A549 (cell line): Measurements from ENCODE around the gene WNT7B. TPM values are rescaled to one million over a fixed set of nuclear protein-coding genes. Genes with fewer than 3 reads are reported as not detected.

Source experiments
- ATAC-seq, 2 experiments: fragments of 200-7000 bp in 1 of 2; fragments of >200 bp in 1 of 2; cut with Nextera tagmentation in 1 of 2; cut with Tn5 transposase in 1 of 2; 3 replicates each; pipeline versions ENCODE4 v1.8.0 to v1.9.1; 2018 to 2020; ENCODE audit warnings: mild to moderate bottlenecking in 1 of 2, moderate library complexity in 1 of 2
- CTCF ChIA-PET: fragments of 300-600 bp; sonication (Branson Sonifier 250); formaldehyde crosslinking; extraction: SDS; loops from one replicate; lab custom pipeline; 2021; ENCODE audit warnings: antibody characterized with exemption, inconsistent platforms; lab: Yijun Ruan, JAX
- POLR2A ChIA-PET: fragments of 350-600 bp; formaldehyde crosslinking; extraction: SDS; loops from one replicate; lab custom pipeline; 2021; ENCODE audit warnings: antibody characterized with exemption, inconsistent platforms; lab: Yijun Ruan, JAX
- DNase-seq, 2 experiments: peaks; one replicate each; pipeline versions ENCODE4 v3.0.0 to v3.0.0-alpha.2; 2011 to 2016; ENCODE audit warnings: low read depth in 1 of 2, low spot score in 1 of 2
- FAIRE-seq: peaks from 2 replicates; lab custom pipeline; 2011; peaks lifted over from hg19 to GRCh38; lab: Jason Lieb, UNC
- H3K27ac ChIP-seq, 2 experiments: fragments of >200 bp; sonication (Bioruptor Twin); formaldehyde crosslinking; 3 replicates each; pipeline ENCODE4 v1.5.1; 2016 to 2017
- H3K4me1 ChIP-seq: fragments of >200 bp; sonication (Bioruptor Twin); formaldehyde crosslinking; 3 replicates; pipeline ENCODE4 v1.6.1; 2016
- H3K4me2 ChIP-seq: fragments of >200 bp; sonication (Bioruptor Twin); formaldehyde crosslinking; 3 replicates; pipeline ENCODE4 v1.6.1; 2016
- H3K4me3 ChIP-seq: fragments of >200 bp; sonication (Bioruptor Twin); formaldehyde crosslinking; 3 replicates; pipeline ENCODE4 v1.5.1; 2016
- H3K9me3 ChIP-seq: fragments of >200 bp; sonication (Bioruptor Twin); formaldehyde crosslinking; 3 replicates; pipeline ENCODE4 v1.6.1; 2016
- ATOH8 ChIP-seq: fragments of 250-450 bp; sonication (Bioruptor Pico); IDR thresholded peaks from 2 replicates; pipeline ENCODE4 v1.5.0; 2020; ENCODE audit warnings: low read depth, mild to moderate bottlenecking, moderate library complexity
- BHLHE40 ChIP-seq: IDR thresholded peaks from 2 replicates; pipeline ENCODE4 v1.6.1; 2012; ENCODE audit warnings: low read depth, low read length, inconsistent platforms
- CBX8 ChIP-seq: fragments of 200-600 bp; sonication (generic); IDR thresholded peaks from 2 replicates; pipeline ENCODE4 v1.6.1; 2016
- CTCF ChIP-seq: fragments of >200 bp; sonication (Bioruptor Twin); formaldehyde crosslinking; IDR thresholded peaks from 3 replicates; pipeline ENCODE4 v1.5.1; 2016
- EHF ChIP-seq: fragments of 250-450 bp; sonication (Bioruptor Pico); IDR thresholded peaks from 2 replicates; pipeline ENCODE4 v1.5.0; 2020; ENCODE audit warnings: mild to moderate bottlenecking
- EP300 ChIP-seq, 2 experiments: fragments of >200 bp; sonication (Bioruptor Twin); formaldehyde crosslinking; IDR thresholded peaks; 2 replicates in 1 of 2; 3 replicates in 1 of 2; pipeline ENCODE4 v1.6.1; 2016 to 2017
- ESRRA ChIP-seq: fragments of 150-350 bp; IDR thresholded peaks from 2 replicates; pipeline ENCODE4 v1.6.1; 2014; ENCODE audit warnings: mild to moderate bottlenecking, low read length, borderline replicate concordance
- FOXS1 ChIP-seq: fragments of 250-450 bp; sonication (Bioruptor Pico); IDR thresholded peaks from 2 replicates; pipeline ENCODE4 v1.5.0; 2020; ENCODE audit warnings: mild to moderate bottlenecking, moderate library complexity
- GATA3 ChIP-seq: IDR thresholded peaks from 2 replicates; pipeline ENCODE4 v1.6.1; 2012; ENCODE audit warnings: borderline replicate concordance
- HEYL ChIP-seq: fragments of 250-450 bp; sonication (Bioruptor Pico); IDR thresholded peaks from 2 replicates; pipeline ENCODE4 v1.8.0; 2021; ENCODE audit warnings: mild to moderate bottlenecking, moderate library complexity
- HOXA7 ChIP-seq: fragments of 250-450 bp; sonication (Bioruptor Pico); IDR thresholded peaks from 2 replicates; pipeline ENCODE4 v1.5.0; 2020; ENCODE audit warnings: mild to moderate bottlenecking, moderate library complexity
- HOXB13 ChIP-seq: fragments of 250-450 bp; sonication (Bioruptor Pico); IDR thresholded peaks from 2 replicates; pipeline ENCODE4 v1.5.0; 2020; ENCODE audit warnings: low read depth, mild to moderate bottlenecking, moderate library complexity
- HOXB5 ChIP-seq: fragments of 250-450 bp; sonication (Bioruptor Pico); IDR thresholded peaks from 2 replicates; pipeline ENCODE4 v1.5.0; 2020; ENCODE audit warnings: mild to moderate bottlenecking, moderate library complexity
- NFE2L2 ChIP-seq: fragments of 150-350 bp; conservative IDR thresholded peaks from 2 replicates; pipeline ENCODE4 v1.6.1; 2014; ENCODE audit warnings: low read length
- RAD21 ChIP-seq, 2 experiments: fragments of >200 bp in 1 of 2; sonication (Bioruptor Twin) in 1 of 2; formaldehyde crosslinking in 1 of 2; IDR thresholded peaks in 1 of 2; conservative IDR thresholded peaks in 1 of 2; 2 replicates in 1 of 2; 3 replicates in 1 of 2; pipeline ENCODE4 v1.6.1; 2012 to 2018; ENCODE audit warnings: inconsistent platforms in 1 of 2
- RFX5 ChIP-seq: fragments of 450-650 bp; IDR thresholded peaks from 2 replicates; pipeline ENCODE4 v1.7.1; 2014; ENCODE audit warnings: antibody characterized with exemption, mild to moderate bottlenecking, moderate library complexity
- RNF2 ChIP-seq: fragments of 200-600 bp; sonication (generic); IDR thresholded peaks from 2 replicates; pipeline ENCODE4 v1.6.1; 2016; ENCODE audit warnings: low read depth, mild to moderate bottlenecking, antibody characterized with exemption, moderate library complexity, borderline replicate concordance
- SMC3 ChIP-seq: fragments of >200 bp; sonication (Bioruptor Twin); formaldehyde crosslinking; IDR thresholded peaks from 3 replicates; pipeline ENCODE4 v1.6.1; 2018; ENCODE audit warnings: inconsistent platforms
- SREBF2 ChIP-seq: fragments of 450-650 bp; IDR thresholded peaks from 2 replicates; pipeline ENCODE4 v1.6.1; 2014; ENCODE audit warnings: mild to moderate bottlenecking, moderate library complexity
- TP53 ChIP-seq: fragments of 250-450 bp; sonication (Bioruptor Pico); IDR thresholded peaks from 2 replicates; pipeline ENCODE4 v1.5.0; 2021; ENCODE audit warnings: mild to moderate bottlenecking, moderate library complexity
- ZC3H11A ChIP-seq: fragments of 450-650 bp; IDR thresholded peaks from 2 replicates; pipeline ENCODE4 v1.6.1; 2014; ENCODE audit warnings: antibody characterized with exemption, mild to moderate bottlenecking
- ZSCAN20 ChIP-seq: fragments of 250-450 bp; sonication (Bioruptor Pico); IDR thresholded peaks from 2 replicates; pipeline ENCODE4 v1.8.0; 2022; ENCODE audit warnings: mild to moderate bottlenecking, moderate library complexity
- WGBS: methylation state at CpG from one replicate; pipeline ENCODE4 v1.1.6; 2017; ENCODE audit errors: missing lambda C conversion rate; 5-methylcytosine and 5-hydroxymethylcytosine counted together
- polyA plus RNA-seq, 4 experiments: library from polyadenylated mRNA; depleted of rRNA in 3 of 4; stranded (reverse); fragments of >200 nt; fragmentation: RNase III in 1 of 4; extraction: RNeasy Plus Mini Kit Qiagen cat#74134 plus additional on column Dnase treatment in 1 of 4; gene quantifications; 2 replicates in 3 of 4; 3 replicates in 1 of 4; pipeline ENCODE4 v1.2.3, GENCODE V29; 2011 to 2017

The WNT7B gene
- polyA plus RNA-seq, 2 of the 4 experiments (the other 2 are of a cell fraction), result 16.9 to 80.8 TPM

- no peak overlapping the region for H3K4me3 ChIP-seq
- no peak overlapping the region for H3K4me2 ChIP-seq
- peak; percentile 12 to 15; a peak in 3 of 6 replicates for ATAC-seq
- no peaks in the 10 kb centered on the region for H3K9me3 ChIP-seq
- 87% methylated on average over 5 of the region's 9 CpGs for WGBS
- TF ChIP-seq CBX8, result no peak
- no peak for TF ChIP-seq ATOH8 (CRISPR knock-in tag)
- TF ChIP-seq ZC3H11A, result no peak
- TF ChIP-seq FOXS1 (CRISPR knock-in tag), result no peak
- TF ChIP-seq EP300 (IDR thresholded peaks at IDR 0.05), result no peak
- TF ChIP-seq RAD21 (conservative IDR thresholded peaks at IDR 0.05 in 1 of 2, IDR thresholded peaks at IDR 0.05 in 1 of 2), result no peak
- TF ChIP-seq ESRRA, result no peak
- TF ChIP-seq GATA3, result no peak
- TF ChIP-seq NFE2L2, result no peak
- TF ChIP-seq TP53 (CRISPR knock-in tag), result no peak
- TF ChIP-seq EHF (CRISPR knock-in tag), result no peak
- TF ChIP-seq HOXB13, result no peak
- no peak for TF ChIP-seq SREBF2
- TF ChIP-seq HOXB5, result no peak
- no peak for TF ChIP-seq CTCF
- no peak for TF ChIP-seq SMC3
- no peak for TF ChIP-seq ZSCAN20 (CRISPR knock-in tag)
- FAIRE-seq, result no peak
- ChIA-PET POLR2A (no interaction called here), CTCF (interaction anchor here (0.7 kb wide), 1 partner anchor 78 kb away, joined by 3 read pairs; no protein-coding TSS in a partner anchor)
- peak overlapping the region in 1 of 2 experiments; percentile 35; a peak in 2 of 6 replicates for H3K27ac ChIP-seq
- H3K4me1 ChIP-seq, result peaks cover 42% of the 10 kb centered on the region
- no peak for DNase-seq
These were observed 34.6 kb downstream of the WNT7B start for GRCh38 chr22:45942344-45942743.

- no peak for FAIRE-seq
- POLR2A ChIA-PET, result no interaction called here
These were observed 38.0 kb downstream of the WNT7B start for GRCh38 chr22:45938913-45939312.

GRCh38 chr22:45937960-45938359, 39.0 kb downstream of the WNT7B start:
- ATAC-seq, result no peak
- FAIRE-seq, result no peak
- H3K9me3 ChIP-seq, result no peaks in the 10 kb centered on the region
- no peak overlapping the region for H3K4me3 ChIP-seq
- DNase-seq, result no peak
- POLR2A ChIA-PET, result no interaction called here
- no peak overlapping the region for H3K27ac ChIP-seq
- H3K4me1 ChIP-seq, result peaks cover 56% of the 10 kb centered on the region
- 95% methylated on average over 8 of the region's 8 CpGs for WGBS
- no peak overlapping the region for H3K4me2 ChIP-seq
- CTCF ChIA-PET, result interaction anchor here (1.1 to 1.5 kb wide), 2 partner anchors 9 to 207 kb away, joined by 3 to 4 read pairs; no protein-coding TSS in a partner anchor
- TF ChIP-seq RFX5 (no peak), HOXA7 (no peak), GATA3 (no peak)

More at GRCh38 chr22:45938913-45939312, 38.0 kb downstream of the WNT7B start:
- CTCF ChIA-PET, result interaction anchor here (1.4 kb wide), 1 partner anchor 361 kb away, joined by 4 read pairs; no protein-coding TSS in a partner anchor
- TF ChIP-seq BHLHE40 (no peak), GATA3 (no peak), ZC3H11A (no peak), RNF2 (no peak), HEYL (CRISPR knock-in tag) (no peak)
- DNase-seq (no peak), ATAC-seq (no peak)
- H3K4me2 ChIP-seq, result no peak overlapping the region
- peaks cover 56% of the 10 kb centered on the region for H3K4me1 ChIP-seq
- H3K4me3 ChIP-seq, result no peak overlapping the region
- H3K9me3 ChIP-seq, result no peaks in the 10 kb centered on the region
- H3K27ac ChIP-seq, result no peak overlapping the region
- WGBS, result 79% methylated on average over 3 of the region's 3 CpGs
